HepG2 (cell line): ENCODE results near the gene CASZ1. TPM values are rescaled to one million over a fixed set of nuclear protein-coding genes. Genes with fewer than 3 reads are reported as not detected.

Source experiments
- ATAC-seq: fragments of 200-7000 bp; cut with Tn5 transposase; 3 replicates; pipeline ENCODE4 v1.9.1; 2020; ENCODE audit warnings: mild to moderate bottlenecking, moderate library complexity
- BruUV-seq: library from RNA; stranded (reverse); fragments of 400-500 nt; replicated peaks from 2 replicates; lab custom pipeline; 2021; lab: Mats Ljungman, UMichigan
- CTCF ChIA-PET: fragments of 300-600 bp; formaldehyde crosslinking; extraction: SDS; loops from one replicate; lab custom pipeline; 2021; ENCODE audit warnings: low total read pairs, inconsistent platforms, low intra/inter-chr PET ratio; lab: Yijun Ruan, JAX
- POLR2A ChIA-PET: fragments of 350-600 bp; sonication (Branson Sonifier 250); formaldehyde crosslinking; loops from one replicate; lab custom pipeline; 2020; ENCODE audit warnings: antibody characterized with exemption, inconsistent platforms; lab: Yijun Ruan, JAX
- DNase-seq: peaks from one replicate; pipeline ENCODE4 v3.0.0-alpha.2; 2015; ENCODE audit warnings: low spot score
- FAIRE-seq: peaks from 3 replicates; lab custom pipeline; 2011; peaks lifted over from hg19 to GRCh38; lab: Jason Lieb, UNC
- H2AFZ ChIP-seq: one replicate; pipeline ENCODE4 v1.6.1; 2011; ENCODE audit warnings: low read length, inconsistent platforms
- H3K27ac ChIP-seq: fragments of 300-600 bp; 3 replicates; pipeline ENCODE4 v1.8.0; 2011; ENCODE audit warnings: mixed run types, mild to moderate bottlenecking, mixed read lengths, low read length, inconsistent platforms; ENCODE audit not compliant: insufficient read depth; ENCODE audit errors: extremely low read length
- H3K27me3 ChIP-seq, 2 experiments: fragments of 200-600 bp in 1 of 2; 2 replicates in 1 of 2; 3 replicates in 1 of 2; pipeline versions ENCODE4 v1.6.0 to v1.8.0; 2011; ENCODE audit warnings: low read length in 2 of 2, mild to moderate bottlenecking in 2 of 2, moderate library complexity in 2 of 2, inconsistent platforms in 1 of 2; ENCODE audit not compliant: insufficient read depth in 2 of 2, control insufficient read depth in 1 of 2
- H3K36me3 ChIP-seq, 2 experiments: fragments of 200-600 bp in 1 of 2; replicated peaks in 1 of 2; 2 replicates in 1 of 2; 3 replicates in 1 of 2; pipeline versions ENCODE4 v1.5.1 to v1.8.0; 2011; ENCODE audit warnings: low read length in 2 of 2, inconsistent platforms in 1 of 2; ENCODE audit not compliant: insufficient read depth in 2 of 2, control insufficient read depth in 1 of 2
- H3K4me1 ChIP-seq: 2 replicates; pipeline ENCODE4 v1.5.1; 2012; ENCODE audit warnings: low read length, inconsistent platforms; ENCODE audit not compliant: insufficient read depth
- H3K4me2 ChIP-seq: 2 replicates; pipeline ENCODE4 v1.6.0; 2011; ENCODE audit warnings: low read depth, low read length, inconsistent platforms
- H3K4me3 ChIP-seq, 3 experiments: fragments of 200-600 bp in 1 of 3; sonication (generic), shearing (Covaris generic) in 1 of 3; replicated peaks in 1 of 3; 2 replicates each; pipeline ENCODE4 v1.5.1; 2011 to 2016; ENCODE audit warnings: low read length in 3 of 3, inconsistent platforms in 2 of 3, low read depth in 2 of 3, mild to moderate bottlenecking in 2 of 3, control low read depth in 1 of 3, mixed read lengths in 1 of 3; ENCODE audit not compliant: insufficient read depth in 1 of 3
- H3K79me2 ChIP-seq: one replicate; pipeline ENCODE4 v1.6.1; 2011; ENCODE audit warnings: low read length, inconsistent platforms; ENCODE audit not compliant: insufficient read depth
- H3K9ac ChIP-seq: 2 replicates; pipeline ENCODE4 v1.6.0; 2011; ENCODE audit warnings: mild to moderate bottlenecking, low read depth, low read length, inconsistent platforms; ENCODE audit not compliant: insufficient read depth
- H3K9me3 ChIP-seq: 2 replicates; pipeline ENCODE4 v1.5.1; 2012; ENCODE audit warnings: mild to moderate bottlenecking, low read length
- H4K20me1 ChIP-seq: 2 replicates; pipeline ENCODE4 v1.6.0; 2011; ENCODE audit warnings: inconsistent platforms, mild to moderate bottlenecking, low read length, moderate library complexity; ENCODE audit not compliant: insufficient read depth
- CENPX ChIP-seq: sonication (generic); formaldehyde crosslinking; IDR thresholded peaks from 2 replicates; pipeline ENCODE4 v1.9.0; 2021; ENCODE audit warnings: mild to moderate bottlenecking, missing genetic modification reagents, moderate library complexity
- DNMT1 ChIP-seq: sonication (generic); formaldehyde crosslinking; IDR thresholded peaks from 2 replicates; pipeline ENCODE4 v1.5.1; 2020; ENCODE audit warnings: mild to moderate bottlenecking, missing genetic modification reagents
- E2F5 ChIP-seq: sonication (generic); formaldehyde crosslinking; conservative IDR thresholded peaks from 2 replicates; pipeline ENCODE4 v1.4.0; 2020; ENCODE audit warnings: missing genetic modification reagents
- HNF4A ChIP-seq: sonication (generic); formaldehyde crosslinking; IDR thresholded peaks from 2 replicates; pipeline ENCODE4 v1.4.0; 2020; ENCODE audit warnings: missing genetic modification reagents
- IKZF1 ChIP-seq: fragments of 450-650 bp; IDR thresholded peaks from 2 replicates; pipeline ENCODE4 v1.7.1; 2016
- JUN ChIP-seq: sonication (generic); formaldehyde crosslinking; IDR thresholded peaks from 2 replicates; pipeline ENCODE4 v1.4.0; 2020; ENCODE audit warnings: mild to moderate bottlenecking, missing genetic modification reagents
- MAFG ChIP-seq: sonication (generic); formaldehyde crosslinking; IDR thresholded peaks from 2 replicates; pipeline ENCODE4 v1.5.1; 2020; ENCODE audit warnings: mild to moderate bottlenecking, missing genetic modification reagents
- POGK ChIP-seq: sonication (generic); formaldehyde crosslinking; conservative IDR thresholded peaks from 2 replicates; pipeline ENCODE4 v1.8.0; 2022; ENCODE audit warnings: mild to moderate bottlenecking, moderate library complexity, missing genetic modification reagents
- ZNF572 ChIP-seq: sonication (generic); formaldehyde crosslinking; IDR thresholded peaks from 2 replicates; pipeline ENCODE4 v1.5.1; 2020; ENCODE audit warnings: mild to moderate bottlenecking, missing genetic modification reagents
- ZNF589 ChIP-seq: sonication (generic); formaldehyde crosslinking; conservative IDR thresholded peaks from 2 replicates; pipeline ENCODE4 v1.8.0; 2022; ENCODE audit warnings: mild to moderate bottlenecking, moderate library complexity, missing genetic modification reagents
- ZSCAN29 ChIP-seq: sonication (generic); formaldehyde crosslinking; conservative IDR thresholded peaks from 2 replicates; pipeline ENCODE4 v1.4.0; 2020; ENCODE audit warnings: mild to moderate bottlenecking, missing genetic modification reagents
- WGBS: methylation state at CpG from one replicate; pipeline ENCODE4 v1.1.6; 2017; ENCODE audit warnings: low lambda C conversion rate; 5-methylcytosine and 5-hydroxymethylcytosine counted together
- in situ Hi-C: cut with HindIII; loops from 2 replicates; pipeline ENCODE4 v1.10.0; 2017; ENCODE audit warnings: low pct_unique_long_range_greater_than_20kb; ENCODE audit not compliant: extremely low pct_ligation_motif_present
- intact Hi-C: fragments of 100-400 bp; cut with micrococcal nuclease; formaldehyde crosslinking; loops from one replicate; pipeline ENCODE4 v1.10.0; 2022; ENCODE audit not compliant: unreplicated experiment
- polyA plus RNA-seq, 8 experiments: library from polyadenylated mRNA; depleted of rRNA in 3 of 8; stranded (reverse) in 7 of 8; unstranded in 1 of 8; fragments of >200 nt; fragmentation: Illumina TruSeq in 4 of 8; extraction: Trizol in 4 of 8; gene quantifications; 2 replicates each; pipeline versions ENCODE4 v1.2.1 to v1.2.3, GENCODE V29; 2011 to 2016; ENCODE audit warnings: low read depth in 4 of 8, missing spikeins in 1 of 8, mixed read lengths in 1 of 8; ENCODE audit not compliant: insufficient read depth in 1 of 8
- total RNA-seq, 5 experiments: library from RNA; depleted of rRNA; stranded (reverse); fragments of >200 nt; fragmentation: Illumina TruSeq; extraction: Trizol; gene quantifications; 2 replicates each; pipeline ENCODE4 v1.2.3, GENCODE V29; 2016; ENCODE audit warnings: low read depth in 1 of 5
- TF ChIP-seq, protein P1 (sequence below): sonication (generic); IDR thresholded peaks from 2 replicates; pipeline ENCODE4 v1.6.1; 2016; ENCODE audit warnings: low read depth, borderline replicate concordance

The CASZ1 gene
- total and polyA plus RNA-seq, 2 of the 13 experiments (the other 11 are each of a cell fraction or from before 2014, with no cell fraction given): 1.9 to 3.7 TPM

GRCh38 chr1:10756842-10757241 is 39.6 kb downstream of the CASZ1 start (continued):
- TF ChIP-seq POGK (no peak), CENPX (CRISPR knock-in tag) (no peak)

- Histone ChIP-seq H3K4me2 (no peak overlapping the region), H3K27ac (no peak overlapping the region), H4K20me1 (no peaks in the 10 kb centered on the region), H3K9me3 (no peaks in the 10 kb centered on the region), H3K36me3 (no peaks in the 10 kb centered on the region), H2AFZ (no peak overlapping the region), H3K27me3 (peaks cover 6 to 56% of the 10 kb centered on the region in 2 experiments; a peak in 4 of 5 replicates), H3K4me3 (no peak overlapping the region), H3K9ac (no peak overlapping the region), H3K4me1 (peaks cover 24% of the 10 kb centered on the region), H3K79me2 (no peaks in the 10 kb centered on the region)
- no peak for FAIRE-seq
- DNase-seq: no peak
- WGBS: 75% methylated on average over 7 of the region's 23 CpGs
- ChIA-PET CTCF (no interaction called here), POLR2A (no interaction called here)
- in situ Hi-C loops: no loop called here
- TF ChIP-seq E2F5 (CRISPR knock-in tag): no peak
- no peak for TF ChIP-seq JUN (CRISPR knock-in tag)
- no peak for TF ChIP-seq IKZF1
- TF ChIP-seq DNMT1 (CRISPR knock-in tag): no peak
- TF ChIP-seq, protein P1, sequence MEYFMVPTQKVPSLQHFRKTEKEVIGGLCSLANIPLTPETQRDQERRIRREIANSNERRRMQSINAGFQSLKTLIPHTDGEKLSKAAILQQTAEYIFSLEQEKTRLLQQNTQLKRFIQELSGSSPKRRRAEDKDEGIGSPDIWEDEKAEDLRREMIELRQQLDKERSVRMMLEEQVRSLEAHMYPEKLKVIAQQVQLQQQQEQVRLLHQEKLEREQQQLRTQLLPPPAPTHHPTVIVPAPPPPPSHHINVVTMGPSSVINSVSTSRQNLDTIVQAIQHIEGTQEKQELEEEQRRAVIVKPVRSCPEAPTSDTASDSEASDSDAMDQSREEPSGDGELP: no peak
- TF ChIP-seq HNF4A (CRISPR knock-in tag): no peak
- TF ChIP-seq ZNF572 (CRISPR knock-in tag): no peak
- TF ChIP-seq MAFG (CRISPR knock-in tag): no peak
- TF ChIP-seq ZSCAN29 (CRISPR knock-in tag): no peak
- TF ChIP-seq ZNF589: no peak
- peak; percentile 43 for ATAC-seq
- intact Hi-C loops: no loop called here
- BruUV-seq: no TSS peak
These were observed 40.4 kb downstream of the CASZ1 start for GRCh38 chr1:10755970-10756521.
